ENCODE measurements around the gene PIP5KL1.

PIP5KL1 gene

DNA sequence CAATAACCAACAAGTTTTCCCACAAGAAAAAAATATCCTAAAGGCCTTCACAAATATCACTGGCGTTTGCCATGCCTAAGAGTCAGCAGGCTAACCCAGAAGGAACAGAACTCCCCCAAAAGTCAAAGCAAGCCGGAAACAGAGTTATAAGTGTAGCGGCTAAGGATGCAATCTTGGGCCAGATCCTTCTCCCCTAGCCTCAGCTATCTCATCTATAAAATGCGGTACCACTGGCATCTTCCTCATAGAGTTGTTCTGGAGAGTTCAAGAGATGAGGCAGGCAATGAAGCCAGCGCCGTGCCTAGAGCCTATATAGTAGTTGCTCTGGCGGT, 6.4 kb upstream of the PIP5KL1 start:
- DNase-seq (ENCODE audit: low read depth, low spot score) = no peak
- H3K27ac ChIP-seq = peak overlapping the region; percentile 33

- no peak for DNase-seq (ENCODE audit: low read depth, low spot score)
- no peak overlapping the region for H3K27ac ChIP-seq
Observed at GRCh38 chr9:127936347-127936852, 5.8 kb upstream of the PIP5KL1 start.

GRCh38 chr9:127935765-127936221, 5.2 kb upstream of the PIP5KL1 start:
- no peak overlapping the region for H3K27ac ChIP-seq
- no peak for DNase-seq (ENCODE audit: low read depth, low spot score)

GRCh38 chr9:127934986-127935385, 4.4 kb upstream of the PIP5KL1 start:
- no peak overlapping the region for H3K27ac ChIP-seq
- DNase-seq (ENCODE audit: low read depth, low spot score) = no peak

DNA sequence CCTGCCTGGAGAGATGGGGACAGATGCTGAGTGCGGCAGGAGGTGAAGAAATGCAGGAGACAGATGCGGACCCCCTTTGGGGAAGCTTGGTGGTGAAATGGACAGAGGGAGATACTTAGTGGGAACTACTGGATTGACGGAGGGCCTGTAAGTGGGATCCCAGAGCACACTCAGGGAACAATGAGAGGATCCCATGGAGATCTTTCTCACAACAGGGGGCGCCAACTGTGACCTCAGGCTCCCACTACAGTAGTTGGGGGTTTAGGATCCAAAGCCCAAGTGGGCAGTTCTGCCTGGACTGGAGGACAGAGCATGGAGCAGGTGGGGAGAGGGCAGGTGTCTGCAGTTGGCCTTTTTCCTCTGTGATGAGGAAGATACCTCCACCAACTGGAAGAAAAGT, 3.7 kb upstream of the PIP5KL1 start:
- no peak for DNase-seq (ENCODE audit: low read depth, low spot score)
- no peak overlapping the region for H3K27ac ChIP-seq

- H3K27ac ChIP-seq = peak overlapping the region; percentile 29
- no peak for DNase-seq (ENCODE audit: low read depth, low spot score)
Observed at GRCh38 chr9:127931092-127931881, 710 bp upstream of the PIP5KL1 start.

GRCh38 chr9:127929625-127929979, 975 bp downstream of the PIP5KL1 start:
- DNase-seq (ENCODE audit: low read depth, low spot score) = no peak
- no peak overlapping the region for H3K27ac ChIP-seq

DNA sequence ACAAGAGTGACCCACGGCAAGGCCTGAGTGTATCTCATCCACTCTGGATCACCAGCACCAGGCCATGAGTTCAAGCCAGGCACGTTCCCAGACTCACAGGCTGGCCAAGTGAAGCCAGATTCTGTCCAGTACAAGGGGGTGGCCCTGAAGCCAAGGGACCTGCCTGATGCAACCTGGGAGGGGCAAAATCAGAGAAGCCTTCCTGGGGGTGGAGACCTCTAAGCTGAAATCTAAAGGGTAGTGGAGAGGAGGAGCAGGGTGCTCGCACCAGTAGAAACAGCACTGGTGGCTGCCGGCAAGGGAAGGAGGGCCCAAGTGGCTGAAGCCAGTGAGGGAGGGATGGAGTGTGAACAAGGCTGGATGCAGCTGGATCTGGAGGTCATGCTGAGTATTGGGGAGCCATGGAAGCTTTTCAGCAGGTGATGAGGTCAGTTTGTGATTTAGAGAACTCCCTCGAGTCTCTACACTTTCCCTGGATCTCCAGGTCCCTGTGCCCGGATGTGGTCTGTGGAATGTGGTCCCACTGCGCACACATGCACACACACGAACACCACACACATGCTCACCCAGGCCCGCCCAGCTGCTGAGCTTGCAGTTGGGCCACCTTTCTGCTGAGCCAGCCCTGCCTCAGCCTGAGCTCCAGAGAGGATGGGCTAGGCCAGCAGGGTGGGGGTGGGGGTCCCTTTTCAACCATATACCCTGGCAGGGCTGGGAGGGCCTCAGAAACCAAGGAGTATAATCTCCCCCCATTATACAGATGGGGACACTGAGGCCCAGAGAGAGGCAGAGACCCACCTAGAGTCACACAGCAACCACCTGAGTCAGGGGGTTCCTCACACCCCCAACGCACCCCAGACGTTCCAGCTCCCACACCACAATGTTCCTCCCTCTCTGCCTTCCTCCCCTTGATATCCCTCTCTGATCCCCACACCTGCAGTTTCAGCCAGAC, 1.6 kb downstream of the PIP5KL1 start:
- H3K27ac ChIP-seq = no peak overlapping the region
- DNase-seq (ENCODE audit: low read depth, low spot score) = no peak

DNA sequence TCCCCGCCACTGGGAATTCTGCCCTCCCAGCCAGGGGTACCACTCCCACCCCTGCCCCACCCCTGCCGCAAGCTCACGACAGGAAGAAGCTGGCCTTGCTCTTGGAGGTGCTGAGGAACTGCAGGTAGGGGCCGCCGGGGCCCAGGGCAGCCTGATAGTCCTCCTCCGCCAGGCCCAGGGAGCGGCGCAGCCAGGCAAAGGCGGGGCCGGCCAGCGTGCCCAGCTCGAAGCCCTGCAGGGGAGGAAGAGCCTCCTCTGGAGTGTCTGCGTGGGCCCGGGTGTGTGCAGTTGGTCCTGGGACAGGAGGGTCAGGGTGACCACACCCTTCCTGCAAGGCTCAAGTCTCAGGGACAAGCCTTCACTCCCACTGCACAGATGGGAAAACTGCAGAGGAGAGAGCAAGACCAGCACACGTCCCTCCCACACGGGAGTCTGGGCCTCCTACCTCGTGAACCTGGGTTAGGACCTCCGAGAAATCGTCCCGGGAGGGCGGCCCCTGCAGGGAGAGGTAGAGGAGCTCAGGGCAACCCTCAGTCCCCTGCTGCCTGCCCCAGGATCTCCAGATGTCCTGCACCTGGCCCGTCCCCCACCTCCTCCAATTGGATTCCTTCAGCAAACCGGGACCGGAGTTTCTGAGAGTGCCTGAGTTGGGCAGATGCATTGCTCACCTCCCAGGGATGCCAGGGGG, 2.4 kb downstream of the PIP5KL1 start:
- no peak for DNase-seq (ENCODE audit: low read depth, low spot score)
- no peak overlapping the region for H3K27ac ChIP-seq

DNA sequence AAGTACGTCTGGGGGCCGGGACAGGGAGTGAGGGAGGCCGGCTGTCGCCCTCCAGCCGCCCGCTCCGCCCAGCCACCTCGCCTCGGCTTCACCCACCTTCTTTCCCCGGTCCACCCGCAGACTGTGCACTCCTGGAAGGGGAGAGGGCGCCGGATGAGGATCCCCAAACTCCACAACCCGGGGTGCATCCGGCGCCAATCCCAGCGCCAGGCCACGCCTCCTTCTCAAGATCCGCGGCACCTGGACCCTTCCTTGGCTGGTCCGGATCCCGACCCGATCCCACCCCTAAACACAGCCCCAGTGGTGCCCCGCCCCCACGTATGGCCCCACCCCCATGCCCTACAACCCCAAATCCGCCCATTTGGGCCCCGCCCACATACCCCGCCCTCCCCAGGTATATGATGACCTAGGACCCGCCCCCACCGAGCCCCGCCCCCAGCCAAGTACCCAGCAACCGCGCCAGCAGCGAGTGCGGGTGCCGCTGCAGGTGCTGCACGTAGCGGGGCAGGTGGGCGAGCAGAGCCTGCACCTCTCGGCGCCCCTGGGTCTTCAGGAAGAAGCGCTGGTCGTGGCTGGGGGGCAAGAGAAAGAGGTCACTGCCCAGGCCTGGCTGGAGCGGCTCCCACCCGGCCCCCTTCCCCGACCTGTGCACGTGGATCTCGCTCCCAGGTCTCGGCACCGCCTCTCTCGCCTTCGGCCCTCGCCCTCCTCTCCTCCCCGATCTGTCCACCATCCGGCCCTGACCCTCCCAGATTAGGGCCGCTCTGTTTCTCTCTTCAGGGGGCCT, 3.2 kb downstream of the PIP5KL1 start:
- peak overlapping the region; percentile 38 for H3K27ac ChIP-seq
- no peak for DNase-seq (ENCODE audit: low read depth, low spot score)

- DNase-seq (ENCODE audit: low read depth, low spot score) = no peak
- H3K27ac ChIP-seq = peak overlapping the region; percentile 38
Observed at GRCh38 chr9:127926906-127927200, 3.7 kb downstream of the PIP5KL1 start.

DNA sequence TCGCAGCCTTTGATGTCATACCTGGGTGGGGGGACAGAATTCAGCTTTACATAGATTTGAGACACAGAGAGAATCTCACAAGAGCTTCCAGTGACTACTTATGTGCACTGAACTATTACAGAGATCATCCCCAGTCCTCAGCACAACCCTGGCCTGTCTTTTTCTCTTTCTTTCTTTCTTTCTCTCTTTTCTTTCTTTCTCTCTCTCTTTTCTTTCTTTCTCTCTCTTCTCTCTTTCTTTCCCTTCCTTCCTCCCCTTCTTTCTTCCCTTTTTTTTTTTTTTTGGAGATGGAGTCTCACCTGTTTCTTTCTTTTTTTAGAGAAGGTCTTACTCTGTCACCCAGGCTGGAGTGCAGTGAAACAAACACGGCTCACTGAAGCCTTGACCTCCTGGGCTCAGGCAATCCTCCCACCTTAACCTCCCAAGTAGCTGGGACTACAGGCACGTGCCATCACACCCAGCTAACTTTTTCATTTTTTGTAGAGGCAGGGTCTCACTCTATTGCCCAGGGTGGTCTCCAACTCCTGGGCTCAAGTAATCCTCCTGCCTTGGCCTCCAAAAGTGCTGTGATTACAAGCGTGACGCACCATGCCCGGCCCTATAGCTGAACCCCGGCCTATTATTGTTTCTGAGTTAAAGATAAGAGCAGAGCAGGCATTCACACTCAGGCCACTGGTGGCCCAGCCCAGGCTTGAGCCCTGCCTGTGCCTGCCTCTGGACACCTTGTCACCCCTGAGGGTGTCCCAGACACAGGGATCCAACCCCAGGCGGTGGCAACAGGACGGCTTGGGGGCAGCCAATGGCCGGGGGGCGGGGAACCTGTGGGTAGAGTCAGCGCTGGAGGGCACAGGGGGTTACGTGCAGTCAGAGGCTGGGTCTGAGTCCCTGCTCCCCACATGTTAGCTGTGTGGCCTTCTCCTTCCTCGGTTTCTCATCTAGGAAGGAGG, 4.3 kb downstream of the PIP5KL1 start:
- H3K27ac ChIP-seq = peak overlapping the region; percentile 38
- DNase-seq (ENCODE audit: low read depth, low spot score) = no peak

DNA sequence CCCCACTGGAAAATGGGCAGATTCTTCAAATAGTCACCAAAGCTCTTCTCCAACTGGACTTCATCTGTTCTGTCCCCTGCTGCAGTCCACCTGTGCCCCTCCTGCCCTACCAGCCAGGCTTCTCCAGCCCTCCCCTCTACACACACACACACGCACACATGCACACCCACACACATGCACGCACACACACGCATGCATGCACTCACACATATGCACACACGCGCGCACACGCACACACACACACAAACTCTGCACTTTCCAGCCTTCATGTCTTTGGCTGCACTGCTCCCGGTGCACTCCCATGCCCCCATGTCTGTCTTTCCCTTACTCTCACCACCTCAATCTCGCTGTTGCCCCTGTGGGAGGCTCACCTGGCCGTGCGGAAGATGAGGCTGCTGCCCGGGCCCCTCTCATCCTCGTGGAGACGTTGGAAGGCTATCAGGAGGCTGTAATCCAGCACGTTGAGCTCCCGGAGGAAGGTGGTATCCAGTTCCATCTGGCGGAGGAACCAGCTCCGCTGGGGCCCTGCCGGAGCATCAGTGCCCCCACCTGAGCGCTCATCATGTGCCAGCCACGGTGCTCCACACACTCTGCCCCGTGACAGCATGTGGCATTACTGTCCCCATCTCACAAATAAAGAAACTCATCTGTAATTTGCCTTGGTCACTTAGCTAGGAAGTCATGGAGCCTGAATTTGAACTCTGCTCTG, 5.7 kb downstream of the PIP5KL1 start:
- H3K27ac ChIP-seq = no peak overlapping the region
- DNase-seq (ENCODE audit: low read depth, low spot score) = no peak

DNA sequence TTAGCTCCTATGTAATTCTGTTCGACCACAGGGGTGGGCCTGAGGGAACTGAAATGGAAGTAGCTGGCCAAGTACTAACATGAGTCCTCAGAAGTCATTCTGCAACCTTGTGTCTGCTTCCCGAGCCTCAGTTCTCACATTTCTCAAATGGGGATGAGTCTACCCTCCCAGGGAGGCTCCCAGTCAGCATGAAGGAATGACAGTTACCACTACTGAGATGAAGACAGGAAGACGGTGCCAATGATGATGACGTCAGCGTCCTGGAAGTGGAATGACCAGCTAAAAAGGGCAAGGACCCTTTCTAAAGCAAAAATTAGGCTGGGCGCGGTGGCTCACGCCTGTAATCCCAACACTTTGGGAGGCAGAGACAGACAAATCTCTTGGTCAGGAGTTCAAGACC, 6.8 kb downstream of the PIP5KL1 start:
- peak overlapping the region; percentile 62 for H3K27ac ChIP-seq
- no peak for DNase-seq (ENCODE audit: low read depth, low spot score)

GRCh38 chr9:127923046-127923445, 7.5 kb downstream of the PIP5KL1 start:
- H3K27ac ChIP-seq = peak overlapping the region; percentile 62
- no peak for DNase-seq (ENCODE audit: low read depth, low spot score)

DNA sequence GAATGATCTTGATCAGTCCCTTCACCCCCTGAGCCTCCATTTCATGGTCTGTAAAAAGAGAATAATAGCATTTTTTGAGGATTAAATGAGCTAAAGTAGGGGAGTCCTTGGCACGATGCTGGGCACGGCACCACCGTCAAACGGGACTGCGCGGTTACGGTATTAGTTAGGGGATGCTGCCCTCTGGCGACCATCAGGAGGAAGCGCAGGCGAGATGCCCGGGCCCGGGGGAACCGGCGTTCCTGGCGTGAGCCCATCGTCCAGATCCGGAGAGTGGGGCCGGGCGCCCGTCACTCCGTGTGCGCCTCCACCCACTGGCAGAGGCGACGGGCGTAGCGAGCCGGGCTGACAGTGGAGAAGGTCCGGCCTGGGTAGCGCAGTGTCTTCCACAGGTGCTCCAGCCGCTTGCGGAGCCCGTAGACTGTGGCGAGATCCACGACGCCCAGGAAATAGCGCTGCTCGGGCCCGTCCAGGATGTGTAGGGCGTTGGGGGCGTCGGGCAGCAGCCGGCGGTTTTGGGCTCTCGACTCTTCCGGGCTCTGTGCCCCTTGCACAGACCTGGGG, 8.9 kb downstream of the PIP5KL1 start:
- no peak for DNase-seq (ENCODE audit: low read depth, low spot score)
- no peak overlapping the region for H3K27ac ChIP-seq

DNA sequence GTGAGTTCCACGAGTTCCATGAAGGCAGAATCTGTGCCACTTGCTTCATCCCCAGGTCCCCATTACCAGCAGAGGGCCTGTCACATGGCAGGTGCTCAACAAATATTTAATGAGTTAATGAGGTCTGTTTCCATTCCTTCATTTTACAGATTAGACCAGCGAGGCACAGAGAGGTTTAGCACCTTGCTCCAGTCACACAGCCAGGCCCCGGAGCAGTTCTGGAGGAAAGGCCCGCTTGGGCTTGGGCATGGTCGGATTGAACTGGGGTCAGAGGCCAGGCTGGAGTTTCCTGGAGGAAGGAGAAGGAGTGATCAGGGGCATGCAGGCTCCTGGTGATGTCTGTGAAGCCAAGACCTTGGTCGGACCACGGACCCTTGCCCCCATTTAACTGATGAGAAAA, 9.8 kb downstream of the PIP5KL1 start:
- no peak for DNase-seq (ENCODE audit: low read depth, low spot score)
- no peak overlapping the region for H3K27ac ChIP-seq

- peak overlapping the region; percentile 62 for H3K27ac ChIP-seq
- peak; percentile 94 for DNase-seq (ENCODE audit: low read depth, low spot score)
Observed at GRCh38 chr9:127919253-127919815, 11.2 kb downstream of the PIP5KL1 start.

Measured in epithelial cell of prostate (primary cell).